Heart left ventricle (tissue), 16 donors: Measurements from ENCODE around the gene NR1I3. TPM values are rescaled to one million over a fixed set of nuclear protein-coding genes. Genes with fewer than 3 reads are reported as not detected.
A peak's percentile ranks its signal among the peaks of the same experiment; 100 is the strongest.

Experiments used
- ATAC-seq, 4 donors: fragments of 200-7000 bp; cut with Tn5 transposase; one replicate each; pipeline ENCODE4 v1.9.1; 2020 to 2022; ENCODE audit warnings: moderate library complexity in 4 of 4, mild to moderate bottlenecking in 3 of 4, moderate number of reproducible peaks in 1 of 4
- DNase-seq, 5 donors: peaks; one replicate each; pipeline ENCODE4 v3.0.0-alpha.2; 2020
- H3K27ac ChIP-seq, 12 donors: fragments of 200-600 bp; sonication (generic) in 4 of 12; one replicate each; pipeline versions ENCODE4 v1.5.0 to v1.8.0; 2016 to 2022; ENCODE audit warnings: mild to moderate bottlenecking in 2 of 12
- H3K27me3 ChIP-seq, 9 donors: fragments of 200-600 bp; sonication (generic) in 2 of 9; one replicate each; pipeline versions ENCODE4 v1.5.1 to v1.8.0; 2016 to 2022; ENCODE audit warnings: mild to moderate bottlenecking in 3 of 9
- H3K36me3 ChIP-seq, 9 donors: fragments of 200-600 bp; sonication (generic) in 2 of 9; one replicate each; pipeline versions ENCODE4 v1.5.0 to v1.8.0; 2018 to 2022; ENCODE audit warnings: mild to moderate bottlenecking in 2 of 9
- H3K4me1 ChIP-seq, 12 donors: fragments of 200-600 bp; sonication (generic) in 4 of 12; one replicate each; pipeline versions ENCODE4 v1.5.0 to v1.8.0; 2016 to 2022; ENCODE audit warnings: mild to moderate bottlenecking in 3 of 12
- H3K4me3 ChIP-seq, 12 donors: fragments of 200-600 bp; sonication (generic) in 4 of 12; one replicate each; pipeline versions ENCODE4 v1.5.0 to v1.8.0; 2017 to 2022; ENCODE audit warnings: mild to moderate bottlenecking in 9 of 12, moderate library complexity in 4 of 12
- H3K9me3 ChIP-seq, 12 donors: fragments of 200-600 bp; sonication (generic) in 4 of 12; one replicate each; pipeline versions ENCODE4 v1.5.0 to v1.8.0; 2016 to 2022; ENCODE audit warnings: mild to moderate bottlenecking in 1 of 12
- CTCF ChIP-seq, 12 donors: fragments of 200-600 bp; sonication (generic) in 4 of 12; IDR thresholded peaks; one replicate each; pipeline versions ENCODE4 v1.5.0 to v1.8.0; 2018 to 2022; ENCODE audit warnings: antibody characterized with exemption in 12 of 12, mild to moderate bottlenecking in 5 of 12
- POLR2A ChIP-seq, 2 donors: fragments of 450-650 bp; IDR thresholded peaks; one replicate each; pipeline ENCODE4 v1.6.1; 2017; ENCODE audit warnings: antibody characterized with exemption in 2 of 2, mild to moderate bottlenecking in 2 of 2, moderate library complexity in 2 of 2
- WGBS, 4 donors: extraction: QIAGEN DNeasy Blood & Tissue Kit in 2 of 4; methylation state at CpG; one replicate each; pipeline versions ENCODE4 v1.1.5 to v1.1.7; 2013 to 2018; 5-methylcytosine and 5-hydroxymethylcytosine counted together
- intact Hi-C, 10 donors: fragments of 100-400 bp; cut with DNase I; formaldehyde crosslinking; loops; one replicate each; pipeline versions ENCODE4 v1.11.1 to v1.14.2; 2022
- polyA plus RNA-seq, 2 donors: library from polyadenylated mRNA; stranded (reverse); fragments of 200-250 nt; gene quantifications; one replicate each; pipeline ENCODE4 v1.2.3, GENCODE V29; 2013
- total RNA-seq, 9 donors: library from RNA; depleted of rRNA in 2 of 9; stranded (reverse); fragments of >200 nt in 2 of 9; fragmentation: NEBNext Ultra II Directional in 3 of 9; extraction: Animal tissue kit (Norgen Biotek cat#: 25700) in 3 of 9; gene quantifications; one replicate each; pipeline versions ENCODE4 v1.1.0 to v1.2.4, GENCODE V29; 2016 to 2023
- donor health status: ischemic (EF 13 %, LVEDD 7.1; RV severe dilation, severe dysfunction).
- donor health status: healthy with polysubstance abuse.
- donor health status: DM: no; HTN: yes; CAD: no.
- donor health status: DM: no; HTN: no; CAD: no.
- donor health status: ischemic (EF 25% LVEDD 6.9; RV normal size, moderate dysfunction).
- donor health status: ischemic (EF 25% LVEDD 5.7; RV mildly dilated, moderate dysfunction).
- donor health status: healthy.
- donor health status: DM: yes; HTN: yes; CAD: no.
- donor health status: ischemic (EF 35%, LVEDD 5.7; RV mildly dilated, moderate dysfunction).
- donor health status: nonischemic (EF 11% LVEDD 7.7; RV severe dilation, severe dysfunction).
- donor health status: DM: yes; HTN: yes; CAD: no.
- donor health status: PGD.
- donor health status: ischemic (EF 29% LVEDD 5.4; RV normal size, mild dysfunction).
- donor health status: nonischemic (EF 23%, LVEDD 6.1; RV moderate dilation, normal function).

NR1I3 gene
- total and polyA plus RNA-seq, 11 donors, result 0.23 TPM; not detected in 10

- DNase-seq (no peak), ATAC-seq (peak in 1 of 4 donors; percentile 29)
- intact Hi-C loops, result loop anchor here in 3 of 10 donors (5.0 kb wide), 1 partner anchor 168 kb away; no protein-coding TSS in a partner anchor
- WGBS, 4 donors, result 90 to 92% (median 91%) methylated on average over 9 of the region's 9 CpGs
- H3K4me3 ChIP-seq, result peak overlapping the region in 2 of 12 donors; percentile 48 to 63
- peaks cover 0 to 38% (median 7%) of the 10 kb centered on the region in 12 donors for H3K4me1 ChIP-seq
- H3K9me3 ChIP-seq, result no peaks in the 10 kb centered on the region
- no peaks in the 10 kb centered on the region for H3K27me3 ChIP-seq
- TF ChIP-seq CTCF (IDR thresholded peaks at IDR 0.05) (no peak), POLR2A (IDR thresholded peaks at IDR 0.05) (no peak)
- H3K27ac ChIP-seq, result peak overlapping the region in 5 of 12 donors; percentile 23 to 96 (median 44)
- H3K36me3 ChIP-seq, result peaks cover 4 to 69% (median 56%) of the 10 kb centered on the region in 9 donors
Measured at GRCh38 chr1:161214369-161214768, 23.6 kb downstream of the NR1I3 start.

- no peaks in the 10 kb centered on the region for H3K9me3 ChIP-seq
- DNase-seq (peak; percentile 76 to 86 (median 82)), ATAC-seq (peak; percentile 21 to 76 (median 58))
- no peaks in the 10 kb centered on the region for H3K27me3 ChIP-seq
- H3K4me1 ChIP-seq, result peaks cover 0 to 49% (median 27%) of the 10 kb centered on the region in 12 donors
- WGBS, 4 donors, result 32 to 45% (median 36%) methylated on average over 10 to 11 of the region's 11 CpGs
- peak overlapping the region in 5 of 12 donors; percentile 28 to 98 (median 88) for H3K27ac ChIP-seq
- intact Hi-C loops, result loop anchor here in 8 of 10 donors (1.0 to 5.0 kb wide), 3 partner anchors 15 to 172 kb away; no protein-coding TSS in a partner anchor
- H3K4me3 ChIP-seq, result no peak overlapping the region
- peaks cover 4 to 100% (median 99%) of the 10 kb centered on the region in 9 donors for H3K36me3 ChIP-seq
- TF ChIP-seq CTCF (IDR thresholded peaks at IDR 0.05) (peak; percentile 76 to 91 (median 87)), POLR2A (IDR thresholded peaks at IDR 0.05) (peak in 1 of 2 donors; percentile 13)
Measured at GRCh38 chr1:161209790-161210409, 28.1 kb downstream of the NR1I3 start.

GRCh38 chr1:161207173-161207572 is 30.8 kb downstream of the NR1I3 start:
- Histone ChIP-seq H3K36me3 (peaks cover 2 to 91% (median 88%) of the 10 kb centered on the region in 9 donors), H3K4me3 (peak overlapping the region in 5 of 12 donors; percentile 4 to 28 (median 16)), H3K27me3 (no peaks in the 10 kb centered on the region), H3K27ac (peak overlapping the region; percentile 70 to 99 (median 84)), H3K4me1 (peaks cover 6 to 68% (median 46%) of the 10 kb centered on the region in 12 donors), H3K9me3 (no peaks in the 10 kb centered on the region)
- 47 to 58% (median 50%) methylated on average over 8 of the region's 8 CpGs for WGBS, 4 donors
- TF ChIP-seq CTCF (IDR thresholded peaks at IDR 0.05), result no peak
- TF ChIP-seq POLR2A (IDR thresholded peaks at IDR 0.05), result peak in 1 of 2 donors; percentile 64
- peak in 4 of 5 donors; percentile 63 to 82 (median 74) for DNase-seq
- intact Hi-C loops, result loop anchor here in 3 of 10 donors (5.0 kb wide), 1 partner anchor 175 kb away; no protein-coding TSS in a partner anchor
- peak; percentile 76 to 80 (median 78) for ATAC-seq
